Hippocampal formation (tissue), 2 donors: ENCODE data around the gene MYBPC3.
A peak's percentile ranks its signal among the peaks of the same experiment; 100 is the strongest.

Source experiments
- DNase-seq, 2 donors: peaks; one replicate each; lab custom pipeline; 2025; lab: John Stamatoyannopoulos, UW

Gene MYBPC3

DNA sequence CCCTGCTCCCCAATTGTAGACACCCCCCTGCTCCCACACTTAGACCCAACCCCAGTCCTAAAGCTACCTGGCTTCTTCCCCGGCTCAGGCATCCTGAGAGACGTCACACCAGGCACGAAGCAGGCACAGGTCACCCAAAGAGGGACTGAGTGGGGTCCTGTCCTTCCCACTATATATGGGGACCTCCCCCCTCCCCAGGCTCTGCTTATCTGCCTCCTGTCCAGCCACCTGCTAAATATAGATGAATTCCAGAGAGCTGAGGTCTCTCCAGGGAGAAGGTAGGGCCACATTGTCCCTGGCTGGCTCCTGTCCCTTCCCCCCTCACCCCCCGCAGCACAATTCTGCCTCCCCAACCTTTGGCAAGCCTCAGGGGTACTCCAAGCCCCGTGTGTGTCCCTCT, at the start of gene MYBPC3:
Gene MYBPC3 (minus strand): TSS at position 147 of the 400 bp plus-strand sequence. CDS start 55 bp downstream, at position 92.
- DNase-seq, result no peak

DNA sequence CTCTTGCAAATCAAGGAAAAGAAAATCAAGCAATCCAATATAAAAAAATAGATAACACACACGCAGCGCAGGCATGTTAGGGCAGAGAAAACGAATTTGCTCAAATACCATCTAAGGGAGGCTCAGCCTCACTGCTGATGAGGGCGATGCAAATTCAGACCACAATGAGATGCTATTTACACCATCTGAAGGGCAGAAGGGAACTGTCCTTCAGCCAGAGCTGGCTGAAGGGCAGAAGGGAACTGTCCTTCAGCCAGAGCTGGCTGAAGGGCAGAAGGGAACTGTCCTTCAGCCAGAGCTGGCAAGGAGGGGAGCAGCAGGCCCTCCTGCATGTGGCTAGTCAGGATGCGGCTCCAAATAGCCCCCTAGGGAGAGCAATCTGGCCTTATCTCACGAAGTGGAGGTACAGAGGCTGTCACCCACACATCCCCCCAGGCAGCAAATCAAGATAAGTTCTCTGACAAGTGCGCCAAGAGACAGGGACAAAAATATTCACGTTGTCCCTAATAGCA, 48.3 kb upstream of the MYBPC3 start:
- no peak for DNase-seq

DNA sequence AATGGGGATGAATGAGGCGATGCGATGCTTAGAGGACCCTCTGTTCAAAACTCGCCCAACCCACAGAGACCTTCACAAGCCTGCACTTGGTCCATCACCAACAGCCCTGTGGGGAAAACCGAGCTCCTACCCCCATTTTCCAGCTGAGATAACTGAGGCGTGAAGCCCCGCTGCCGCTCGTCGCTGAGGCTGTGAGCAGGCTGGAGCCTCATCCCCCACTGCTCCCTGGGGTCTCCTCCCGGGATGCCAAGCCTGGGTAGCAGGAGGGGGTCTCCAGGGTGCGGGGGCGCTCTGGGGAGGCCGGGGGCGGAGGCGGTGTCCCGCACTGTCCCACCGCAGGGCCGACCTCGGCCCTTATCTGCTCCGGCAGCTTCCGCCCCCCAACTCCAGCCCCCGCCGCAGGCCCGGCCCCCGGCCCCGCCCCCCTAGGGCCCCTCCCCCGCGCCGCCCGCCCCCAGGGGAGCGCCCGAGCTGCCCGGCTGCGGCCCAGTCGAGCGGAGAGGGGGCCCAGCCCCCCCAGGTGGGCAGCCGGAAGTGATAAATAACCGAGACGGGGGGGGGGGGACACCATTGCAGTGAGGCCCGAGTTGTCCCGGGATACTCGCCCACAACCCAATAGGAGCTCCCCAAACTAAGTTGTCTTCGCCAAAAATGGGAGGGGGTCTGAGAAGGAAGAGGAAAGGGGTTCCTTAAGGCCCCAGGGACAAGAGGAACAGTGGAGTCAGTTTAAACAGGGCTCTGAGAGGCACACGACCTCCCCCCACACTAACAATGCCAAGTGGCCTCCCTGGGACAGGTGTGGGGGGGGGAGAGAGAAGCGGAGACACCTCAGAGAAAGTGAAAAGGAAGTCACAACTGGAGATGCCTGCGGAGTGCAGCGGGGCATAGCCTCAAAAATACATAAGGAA, 47.6 kb upstream of the MYBPC3 start:
- no peak for DNase-seq

DNA sequence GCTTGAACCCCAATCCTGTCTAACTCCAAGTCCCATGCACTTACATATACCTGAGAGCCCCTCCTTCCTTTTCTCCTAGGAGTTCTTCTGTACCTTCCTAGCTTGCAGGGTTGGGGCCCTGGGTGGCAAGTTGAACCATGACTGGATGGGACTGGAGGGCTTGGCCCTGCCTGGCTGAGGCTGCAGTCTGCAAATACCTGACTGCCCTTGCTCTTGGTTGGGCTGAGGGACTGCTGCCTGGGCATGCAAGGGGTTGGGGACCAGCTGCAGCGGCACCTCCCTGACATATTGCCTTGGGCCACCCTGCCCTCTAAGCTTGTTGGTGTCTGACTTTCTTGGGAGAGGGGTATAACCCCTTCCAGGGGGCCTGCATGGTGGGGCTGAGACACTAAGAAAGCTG, 46.0 kb upstream of the MYBPC3 start:
- no peak for DNase-seq

DNA sequence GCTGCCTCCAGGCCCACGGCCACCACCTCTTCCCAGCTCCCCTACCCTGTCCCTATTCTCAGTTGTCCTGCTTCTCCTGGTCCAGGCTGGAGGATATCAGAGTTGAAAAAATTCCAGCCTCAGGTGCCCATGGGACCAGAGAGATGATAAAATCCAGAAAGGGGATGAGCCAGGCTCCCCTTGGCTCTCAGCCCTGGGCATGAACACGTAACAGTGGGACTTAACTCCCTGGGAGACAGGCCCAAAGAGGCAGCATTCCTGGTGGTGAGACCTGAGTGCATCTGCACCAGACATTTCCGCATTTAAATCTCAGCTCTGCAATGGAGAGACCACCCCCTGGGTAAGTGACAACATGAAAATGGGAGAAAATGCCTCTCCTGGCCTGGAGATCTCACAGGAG, 45.5 kb upstream of the MYBPC3 start:
- DNase-seq, result no peak

DNA sequence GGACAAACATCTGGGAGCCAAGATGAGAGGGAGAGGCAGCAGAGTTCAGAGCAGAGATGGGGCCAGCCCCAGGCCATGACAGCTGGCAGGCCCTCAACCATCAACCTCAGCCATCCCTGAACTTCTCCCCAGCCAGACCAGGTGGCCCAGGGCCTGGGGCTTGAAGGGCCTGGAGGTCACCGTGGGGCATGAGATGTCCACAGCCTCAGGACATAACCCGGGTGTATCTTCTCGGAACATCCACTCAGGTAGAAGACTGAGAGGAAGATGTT, 43.5 kb upstream of the MYBPC3 start:
- DNase-seq, result no peak

DNA sequence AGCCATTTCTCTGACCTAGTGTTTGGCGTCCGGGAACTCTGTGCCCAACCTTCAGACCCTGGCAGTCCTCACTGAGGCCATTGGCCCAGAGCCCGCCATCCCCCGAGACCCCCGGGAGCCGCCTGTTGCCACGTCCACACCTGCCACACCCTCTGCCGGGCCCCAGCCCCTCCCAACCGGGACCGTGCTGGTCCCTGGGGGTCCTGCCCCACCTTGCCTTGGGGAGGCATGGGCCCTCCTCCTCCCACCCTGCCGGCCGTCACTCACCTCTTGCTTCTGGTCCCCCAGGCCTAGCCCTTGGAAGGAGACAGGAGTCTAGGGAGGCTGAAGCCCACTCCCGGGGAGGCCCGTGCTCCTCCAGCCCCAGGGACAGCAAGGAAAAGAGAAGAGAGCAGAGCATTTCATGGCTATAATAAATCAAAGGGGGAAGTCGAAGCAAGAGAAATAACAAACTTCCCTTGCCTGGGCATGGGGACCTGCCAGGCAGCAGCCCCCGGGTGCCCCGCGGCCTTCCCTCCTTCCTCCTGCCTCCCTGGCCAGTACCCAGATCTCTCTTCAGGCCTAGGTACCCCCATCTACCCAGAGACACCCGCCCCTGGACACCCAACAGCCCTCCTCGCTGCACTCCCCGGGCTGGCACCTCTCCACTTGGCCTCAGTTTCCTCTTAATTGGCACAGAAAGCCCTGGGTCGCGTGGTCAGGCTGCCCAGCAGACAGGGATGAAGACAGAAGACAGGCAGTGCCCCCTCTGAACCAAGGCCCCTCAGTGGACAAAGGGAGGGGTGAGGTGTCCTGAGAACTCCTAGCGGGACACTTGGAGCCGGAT, 42.9 kb upstream of the MYBPC3 start:
- DNase-seq, result no peak

DNA sequence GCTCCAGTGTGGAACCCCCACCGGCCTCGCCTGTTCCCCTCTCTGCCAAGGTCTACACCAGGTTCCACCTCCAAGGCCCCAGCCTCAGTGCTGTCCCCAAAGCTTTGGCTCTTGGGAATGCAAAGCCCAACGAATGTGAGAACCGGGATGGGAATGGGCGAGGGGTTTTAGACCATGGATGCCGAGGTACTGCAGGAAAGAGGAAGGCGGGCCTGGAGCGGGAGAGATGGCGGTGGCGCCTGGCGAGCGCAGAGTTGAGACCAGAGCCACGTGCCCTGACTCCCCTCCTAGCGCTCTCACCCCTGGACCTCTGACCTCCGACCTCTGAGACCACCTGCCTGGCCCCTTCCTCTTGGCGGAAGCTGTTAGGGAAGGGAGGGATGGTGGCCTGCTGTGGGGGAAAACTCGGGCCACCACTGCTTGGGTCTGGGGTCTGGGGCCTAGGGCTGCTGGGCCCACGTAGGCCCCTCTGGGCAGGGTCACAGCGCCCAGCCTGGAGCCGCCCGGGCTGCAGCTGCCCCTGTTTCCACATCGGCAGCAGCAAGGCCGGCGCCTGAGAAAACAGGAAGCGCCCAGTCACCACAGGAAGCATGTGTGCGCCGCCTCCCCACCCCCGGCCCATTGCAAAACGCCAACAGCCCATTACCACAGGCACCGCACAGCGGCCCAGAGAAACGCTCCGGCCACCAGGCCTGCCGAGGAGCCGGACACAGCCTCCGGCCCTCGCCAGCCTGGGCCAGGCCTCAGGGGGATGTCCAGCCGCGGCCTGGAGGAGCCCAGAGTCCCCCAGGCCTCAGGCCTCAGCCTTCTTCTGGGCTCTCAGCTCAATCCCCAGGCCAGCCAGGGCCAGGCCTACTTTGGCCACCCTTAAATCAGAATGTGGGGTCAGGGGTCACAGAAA, 42.1 kb upstream of the MYBPC3 start:
- DNase-seq, result peak in 1 of 2 donors; percentile 34

DNA sequence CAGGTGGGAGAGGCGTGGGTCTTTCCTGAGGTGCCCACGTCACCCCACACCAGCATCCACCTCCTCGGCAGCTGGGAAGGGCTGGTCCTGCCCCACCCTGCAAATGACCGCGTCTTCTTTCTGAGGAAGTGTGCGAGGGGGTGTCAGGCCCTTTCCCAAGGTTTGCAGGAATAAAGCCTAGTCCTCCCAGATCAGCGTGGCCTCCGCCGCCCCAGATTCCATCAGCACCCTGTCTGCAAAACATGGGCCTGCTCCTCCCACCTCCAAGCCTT, 41.5 kb upstream of the MYBPC3 start:
- no peak for DNase-seq

DNA sequence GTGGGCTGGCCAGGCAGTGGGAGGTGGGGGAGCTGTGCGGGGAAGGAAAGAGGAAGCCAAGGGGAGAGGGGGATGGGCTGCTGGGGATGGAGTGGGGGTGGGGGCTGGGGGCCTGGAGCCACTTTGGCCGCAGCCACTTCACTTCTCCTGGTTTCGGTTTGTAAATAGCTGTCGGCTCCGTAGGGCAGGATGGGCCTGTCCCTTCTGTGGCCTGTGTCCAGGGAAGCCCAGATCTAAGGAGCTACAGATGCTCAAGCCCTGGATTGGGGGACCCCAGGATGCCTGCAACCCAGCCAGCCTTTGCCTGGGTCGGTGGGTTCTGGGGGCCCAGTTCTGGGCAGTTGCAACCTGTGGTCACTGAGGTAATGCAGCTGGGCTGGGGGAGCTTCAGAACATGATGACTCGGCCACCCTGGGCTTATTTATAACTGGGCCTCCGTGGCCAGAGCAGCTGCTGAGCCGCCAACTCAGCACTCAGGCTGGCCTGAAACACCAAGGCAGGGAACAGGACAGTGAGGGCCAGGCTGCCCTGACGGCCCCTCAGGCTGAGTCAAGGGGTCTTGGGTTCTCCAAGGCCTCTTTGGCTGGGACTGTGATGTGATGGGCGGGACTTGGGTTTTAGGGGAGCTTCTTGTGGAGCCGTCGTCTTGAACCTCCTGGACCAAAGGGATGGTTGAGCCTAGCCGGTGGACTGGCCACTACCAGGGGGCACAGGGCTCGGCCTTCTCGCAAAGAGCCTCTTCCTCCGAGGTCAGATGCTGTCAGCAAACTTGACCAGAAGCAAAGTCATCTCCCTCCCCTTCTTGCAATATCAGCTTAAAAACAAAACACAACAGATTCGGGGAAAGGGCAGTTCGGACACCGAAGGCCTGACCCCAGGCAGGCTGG, 40.9 kb upstream of the MYBPC3 start:
- no peak for DNase-seq

DNA sequence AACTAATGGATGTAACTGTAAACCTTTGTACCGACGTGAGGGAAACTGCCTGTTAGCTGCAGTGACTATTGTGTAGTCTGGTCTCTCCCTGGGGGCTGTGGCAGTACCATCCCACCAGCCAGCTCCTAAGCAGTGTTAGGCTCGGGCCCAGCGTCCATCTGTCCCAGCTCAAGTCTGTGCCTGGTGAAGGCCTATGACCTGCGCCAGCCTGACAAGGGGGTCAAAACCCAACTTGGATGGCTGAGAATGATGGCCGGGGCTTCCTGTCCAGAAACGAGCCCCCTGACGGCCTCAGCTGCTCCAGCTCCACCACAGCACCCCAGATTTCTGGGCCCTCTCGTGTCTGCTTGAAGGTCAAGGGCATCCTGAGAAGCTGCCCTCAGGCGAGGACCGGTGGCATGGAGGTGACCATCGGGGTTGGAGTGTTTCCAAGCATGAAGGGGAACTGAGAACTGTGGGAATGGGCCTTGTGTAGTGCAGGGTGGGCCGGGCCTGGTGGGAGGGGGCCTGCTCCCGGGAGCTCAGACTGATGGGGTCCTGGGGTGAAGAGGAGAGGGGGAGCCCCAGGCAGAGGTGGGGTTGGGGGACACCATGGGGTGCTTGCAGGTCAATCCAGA, 40.2 kb upstream of the MYBPC3 start:
- DNase-seq, result no peak

DNA sequence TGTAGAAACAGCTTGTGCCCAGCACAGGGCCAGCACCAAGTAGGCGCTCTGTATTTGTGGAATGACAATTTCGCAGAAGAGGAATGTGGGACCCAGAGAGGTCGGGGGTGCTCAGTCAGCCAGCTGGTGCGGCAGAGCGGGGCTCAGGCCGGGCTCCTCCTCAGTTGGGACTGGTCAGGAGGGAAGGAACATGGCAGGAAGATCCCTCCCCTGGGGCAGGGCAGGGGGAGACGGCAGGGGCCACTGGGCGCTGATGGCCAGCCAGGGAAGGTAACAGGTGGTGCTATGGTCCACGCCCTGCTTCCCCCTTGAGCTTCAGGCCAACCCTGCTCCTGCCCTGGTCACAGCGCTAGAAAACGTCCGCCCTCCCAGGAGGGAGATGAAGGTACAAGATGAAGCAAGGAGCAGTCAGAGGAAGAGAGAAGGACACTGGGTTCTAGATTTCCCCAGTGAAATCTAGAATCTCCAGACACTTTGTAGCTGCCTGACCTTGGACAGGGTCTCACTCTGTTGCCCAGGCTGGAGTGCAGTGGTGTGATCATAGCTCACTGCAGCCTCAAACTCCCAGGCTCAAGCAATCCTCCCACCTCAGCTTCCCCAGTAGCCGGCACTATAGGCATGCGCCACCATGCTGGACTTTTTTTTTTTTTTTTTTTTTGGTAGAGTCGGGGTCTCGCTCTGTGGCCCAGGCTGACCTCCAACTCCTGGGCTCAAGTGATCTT, 39.4 kb upstream of the MYBPC3 start:
- DNase-seq, result no peak

DNA sequence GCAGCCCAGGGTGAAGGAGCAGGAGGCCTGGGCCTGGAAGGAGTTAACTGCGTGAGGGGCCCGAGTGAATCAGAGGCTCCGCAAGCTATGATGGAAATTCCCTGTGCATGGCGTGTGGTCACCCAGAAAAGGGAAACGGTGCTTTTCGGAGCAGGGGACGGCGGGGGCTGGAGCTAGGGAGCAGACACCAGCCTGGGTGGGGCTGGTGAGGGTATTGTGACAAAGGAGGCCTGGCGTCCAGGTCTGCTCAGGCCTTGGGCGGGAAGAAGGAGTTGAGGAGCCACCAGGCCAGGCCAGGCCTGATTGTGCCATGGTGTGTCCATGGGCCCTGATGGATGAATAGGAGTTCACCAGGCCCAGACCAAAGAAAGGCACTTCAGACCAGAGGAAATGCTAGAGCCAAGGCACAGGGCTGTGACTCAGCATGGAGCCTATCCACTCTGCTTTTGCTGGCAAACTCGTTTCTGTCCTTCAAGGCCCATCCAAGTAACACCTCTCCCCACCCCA, 38.6 kb upstream of the MYBPC3 start:
- no peak for DNase-seq

DNA sequence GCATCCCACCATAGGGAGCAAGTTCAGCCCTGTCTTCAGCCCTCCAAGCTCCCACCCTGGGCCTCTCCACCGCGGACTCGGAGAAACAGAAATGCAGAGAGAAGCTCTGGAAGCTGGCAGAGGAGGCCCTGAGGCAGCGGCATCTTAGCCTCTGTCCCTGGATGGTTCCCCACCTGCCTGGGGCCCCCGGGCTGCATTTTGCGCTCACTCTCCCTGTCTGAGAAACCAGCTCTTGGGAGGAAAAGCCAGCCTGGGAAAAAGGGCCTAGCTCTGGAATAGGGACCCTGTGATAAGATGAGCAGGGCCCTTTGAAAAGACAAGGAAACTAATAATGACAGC, 37.9 kb upstream of the MYBPC3 start:
- DNase-seq, result no peak

DNA sequence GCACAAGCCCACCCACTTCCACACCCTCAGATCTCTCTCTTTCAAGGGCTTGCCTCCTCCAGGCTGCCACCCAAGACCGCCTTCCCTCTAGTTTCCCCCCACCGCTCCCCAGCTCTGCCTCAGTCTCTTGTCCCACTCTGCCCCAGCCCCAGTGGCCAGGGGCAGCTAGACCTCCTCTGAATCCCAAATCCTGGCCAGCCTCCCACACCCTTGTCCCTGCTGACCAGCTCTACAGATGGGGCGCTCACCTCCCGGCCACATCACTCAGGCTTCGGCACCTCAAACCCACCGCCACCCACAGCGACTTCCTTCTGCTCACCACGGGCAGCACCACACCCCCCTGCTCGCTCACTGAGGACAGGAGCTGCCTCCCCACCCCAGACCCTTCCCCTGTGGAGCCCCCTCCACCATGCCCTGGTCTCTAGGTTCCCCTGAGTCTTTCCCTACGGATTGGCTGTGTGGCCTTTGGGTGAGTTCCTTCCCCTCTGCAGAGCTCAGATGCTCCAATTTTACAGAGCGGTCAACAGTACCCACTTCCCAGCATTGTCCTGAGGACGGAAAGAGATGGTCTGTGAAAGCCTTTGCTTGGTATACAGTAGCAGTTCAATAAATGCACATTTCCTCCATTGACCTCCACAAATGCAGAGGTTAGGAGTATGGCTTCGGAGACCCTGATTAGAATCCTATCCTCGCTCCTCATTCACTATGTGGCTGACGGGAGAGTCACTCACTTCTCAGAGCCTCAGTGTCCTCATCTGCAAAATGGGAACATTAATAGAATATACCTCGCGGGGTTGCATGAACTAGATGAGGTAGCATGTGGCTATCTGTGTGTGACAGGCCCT, 37.3 kb upstream of the MYBPC3 start:
- DNase-seq, result no peak

DNA sequence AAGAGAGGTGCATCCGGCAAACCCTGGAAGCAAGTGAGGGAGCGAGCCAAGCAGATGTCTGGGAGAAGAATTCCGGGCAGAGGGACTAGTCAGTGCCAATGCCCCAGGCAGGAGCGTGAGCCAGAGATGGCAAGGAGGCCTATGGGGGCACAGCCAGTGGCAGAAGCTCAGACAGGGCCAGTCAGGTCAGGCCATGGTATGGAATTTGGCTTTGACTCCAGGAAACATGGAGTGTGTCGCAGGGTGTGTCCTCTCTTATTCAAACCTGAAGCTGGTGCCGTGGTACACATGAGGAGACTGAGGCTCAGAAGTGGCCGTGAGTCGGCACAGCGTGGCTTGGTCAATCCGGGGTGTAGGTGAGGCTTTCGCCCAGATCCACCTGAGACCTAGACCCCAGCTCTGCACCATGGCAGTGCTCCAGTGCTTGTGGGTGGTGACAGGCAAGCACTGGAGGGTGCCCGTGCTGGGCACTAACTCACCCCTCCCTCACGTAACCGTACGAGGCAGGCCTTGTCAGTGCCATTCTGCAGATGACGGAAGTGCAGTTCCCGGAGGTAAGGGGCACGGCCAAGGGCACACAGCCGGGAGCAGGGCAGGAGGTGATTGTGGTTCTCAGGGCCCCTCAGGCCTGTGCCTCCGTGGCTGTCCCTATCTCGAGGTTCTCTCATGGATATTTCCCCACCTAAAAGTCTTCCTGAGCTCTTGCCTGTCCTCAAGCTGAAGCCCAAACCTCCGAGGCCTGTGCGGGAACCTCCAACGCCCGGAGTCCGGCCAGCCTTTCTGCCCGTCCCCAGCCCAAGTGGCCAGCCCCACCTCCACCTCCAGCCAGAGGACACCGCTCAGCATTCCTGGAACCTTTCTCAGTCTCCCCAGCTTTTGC, 36.4 kb upstream of the MYBPC3 start:
- no peak for DNase-seq

DNA sequence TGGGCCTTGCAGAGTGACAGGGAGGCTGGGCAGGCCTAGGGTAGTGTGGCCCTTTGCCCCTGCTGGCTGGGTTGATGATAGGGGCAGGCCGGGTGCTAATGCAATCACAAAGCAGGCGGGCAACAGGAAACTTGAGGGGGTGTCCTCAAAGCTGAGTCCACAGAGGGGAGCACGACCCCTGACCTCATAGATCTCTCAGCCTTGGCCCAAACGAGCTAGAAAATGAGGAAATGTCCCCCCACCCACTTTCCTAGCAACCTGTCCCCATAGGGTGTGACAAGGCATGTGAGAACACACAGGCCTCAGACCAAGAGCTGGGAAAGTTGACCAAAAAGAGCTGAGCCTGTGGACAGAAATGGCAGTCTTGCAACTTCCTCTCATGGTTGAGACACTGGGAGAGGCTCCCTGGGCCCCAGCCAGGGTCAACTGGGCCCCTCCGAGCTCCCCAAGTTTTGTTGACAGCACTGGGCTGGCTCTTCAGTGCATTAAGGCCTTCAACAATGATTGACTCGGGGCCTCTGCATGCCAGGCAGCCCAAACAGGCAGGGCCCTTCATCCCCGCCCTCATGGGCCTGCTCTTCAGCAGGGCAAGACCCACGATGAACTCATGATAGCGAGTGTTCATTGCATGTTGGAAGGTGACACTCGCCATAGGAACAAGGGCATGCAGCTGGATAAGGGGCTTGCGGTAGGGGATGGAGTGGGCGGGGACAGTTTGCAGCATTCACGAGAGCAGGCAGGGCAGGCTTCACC, 35.6 kb upstream of the MYBPC3 start:
- DNase-seq, result no peak
